C4-2B (cell line): ENCODE measurements around the gene URAD.

ENCODE experiments used
- H3K27ac ChIP-seq: fragments of 450-650 bp; 2 replicates; pipeline ENCODE4 v1.5.1; 2017
- ZFX ChIP-seq: fragments of 450-650 bp; IDR thresholded peaks from 2 replicates; pipeline ENCODE4 v1.6.1; 2017
- TF ChIP-seq, protein P1 (sequence below): fragments of 450-650 bp; conservative IDR thresholded peaks from 2 replicates; pipeline ENCODE4 v1.5.1; 2017; ENCODE audit warnings: mild to moderate bottlenecking

The URAD gene

DNA sequence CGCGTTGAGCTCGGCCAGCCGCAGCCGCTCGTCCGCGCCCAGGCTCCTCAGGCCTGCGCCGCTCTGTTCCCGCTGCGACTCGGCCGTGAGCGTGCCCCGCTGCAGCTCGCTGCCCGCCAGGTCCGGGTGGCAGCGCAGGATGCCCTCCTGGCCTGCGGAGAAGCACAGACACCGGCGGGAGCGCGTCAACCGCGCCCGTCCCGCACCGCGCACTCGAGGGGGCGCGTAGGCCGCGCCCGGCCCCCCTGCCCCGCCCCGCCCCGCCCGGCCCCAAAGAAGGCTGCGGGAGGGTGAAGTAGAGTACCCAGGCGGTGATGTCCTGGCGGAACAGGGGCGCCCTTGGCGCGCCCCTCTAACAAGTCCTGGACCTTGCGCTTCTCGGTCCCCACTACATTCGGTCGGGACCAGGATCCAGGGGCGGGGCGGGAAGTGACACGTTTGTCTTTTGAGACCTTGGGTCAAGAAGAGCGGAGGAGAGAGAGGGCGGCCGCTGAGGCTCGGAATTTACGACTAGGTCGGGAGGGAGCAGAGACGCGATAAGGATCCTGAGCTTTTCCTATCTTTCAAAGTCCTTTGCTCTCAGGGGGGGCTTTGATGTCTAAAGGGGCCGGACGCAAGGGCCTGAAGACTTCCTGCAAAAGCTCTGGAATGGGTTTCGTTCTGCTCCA, 10.1 kb downstream of the URAD start:
- no peak for TF ChIP-seq ZFX
- TF ChIP-seq, protein P1, sequence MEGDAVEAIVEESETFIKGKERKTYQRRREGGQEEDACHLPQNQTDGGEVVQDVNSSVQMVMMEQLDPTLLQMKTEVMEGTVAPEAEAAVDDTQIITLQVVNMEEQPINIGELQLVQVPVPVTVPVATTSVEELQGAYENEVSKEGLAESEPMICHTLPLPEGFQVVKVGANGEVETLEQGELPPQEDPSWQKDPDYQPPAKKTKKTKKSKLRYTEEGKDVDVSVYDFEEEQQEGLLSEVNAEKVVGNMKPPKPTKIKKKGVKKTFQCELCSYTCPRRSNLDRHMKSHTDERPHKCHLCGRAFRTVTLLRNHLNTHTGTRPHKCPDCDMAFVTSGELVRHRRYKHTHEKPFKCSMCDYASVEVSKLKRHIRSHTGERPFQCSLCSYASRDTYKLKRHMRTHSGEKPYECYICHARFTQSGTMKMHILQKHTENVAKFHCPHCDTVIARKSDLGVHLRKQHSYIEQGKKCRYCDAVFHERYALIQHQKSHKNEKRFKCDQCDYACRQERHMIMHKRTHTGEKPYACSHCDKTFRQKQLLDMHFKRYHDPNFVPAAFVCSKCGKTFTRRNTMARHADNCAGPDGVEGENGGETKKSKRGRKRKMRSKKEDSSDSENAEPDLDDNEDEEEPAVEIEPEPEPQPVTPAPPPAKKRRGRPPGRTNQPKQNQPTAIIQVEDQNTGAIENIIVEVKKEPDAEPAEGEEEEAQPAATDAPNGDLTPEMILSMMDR = no peak
- no peak overlapping the region for H3K27ac ChIP-seq

- TF ChIP-seq ZFX = no peak
- TF ChIP-seq, protein P1 = no peak
- no peak overlapping the region for H3K27ac ChIP-seq
These were observed 10.8 kb downstream of the URAD start for GRCh38 chr13:27977476-27978300.

- TF ChIP-seq, protein P1 = no peak
- no peak for TF ChIP-seq ZFX
- H3K27ac ChIP-seq = no peak overlapping the region
These were observed 12.0 kb downstream of the URAD start for GRCh38 chr13:27976362-27977091.

- H3K27ac ChIP-seq = no peak overlapping the region
- no peak for TF ChIP-seq ZFX
- TF ChIP-seq, protein P1 = no peak
These were observed 12.7 kb downstream of the URAD start for GRCh38 chr13:27975564-27976361.

GRCh38 chr13:27973961-27974662, 14.4 kb downstream of the URAD start:
- no peak for TF ChIP-seq ZFX
- TF ChIP-seq, protein P1 = no peak
- no peak overlapping the region for H3K27ac ChIP-seq

GRCh38 chr13:27973291-27973690, 15.2 kb downstream of the URAD start:
- TF ChIP-seq ZFX = no peak
- no peak overlapping the region for H3K27ac ChIP-seq

DNA sequence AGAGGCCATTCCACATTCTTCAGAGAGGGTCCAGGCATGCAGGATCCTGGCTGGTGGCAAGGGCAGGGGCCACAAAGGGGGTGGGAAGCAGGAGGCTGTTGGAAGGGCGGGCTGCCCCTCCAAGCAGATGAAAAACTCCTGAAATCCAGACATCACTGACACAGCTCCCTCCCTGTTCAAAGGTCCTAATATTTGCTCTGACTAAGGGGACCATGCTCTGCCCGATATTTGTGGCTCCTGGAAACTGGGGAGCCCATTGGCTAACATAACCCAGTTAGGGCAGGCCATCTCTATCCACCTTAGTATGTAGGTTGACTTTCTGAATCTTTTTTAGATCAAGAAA, 16.0 kb downstream of the URAD start:
- TF ChIP-seq ZFX = no peak
- TF ChIP-seq, protein P1 = no peak

More for the DNA sequence above, 16.0 kb downstream of the URAD start:
- H3K27ac ChIP-seq = no peak overlapping the region
